Stimulated activated CD4-positive, alpha-beta T cell treated with anti-CD3 and anti-CD28 coated beads, Interleukin-2, amount 100 ng/mL, for 48 hours (primary cell): ENCODE results near the gene ENDOV.
"Not testable (repeated sequence)": the region's sequence is repeated elsewhere in the genome, so short reads cannot be mapped to it uniquely, and the experiment has no call there.

ENCODE experiments used
- DNase-seq, 2 donors: peaks; one replicate each; pipeline ENCODE4 v3.0.0-alpha.2; 2020

Gene ENDOV

GRCh38 chr17:80389011-80389995 lies 25.7 kb upstream of the ENDOV start:
- no peak for DNase-seq

GRCh38 chr17:80393241-80393890 lies 21.6 kb upstream of the ENDOV start:
- DNase-seq = no peak

- DNase-seq = no peak
These were observed 21.0 kb upstream of the ENDOV start for GRCh38 chr17:80393961-80394360.

GRCh38 chr17:80394629-80395216 lies 20.2 kb upstream of the ENDOV start:
- no peak for DNase-seq

GRCh38 chr17:80395402-80396151 lies 19.4 kb upstream of the ENDOV start:
- no peak for DNase-seq

GRCh38 chr17:80396157-80397033 lies 18.6 kb upstream of the ENDOV start:
- no peak for DNase-seq

GRCh38 chr17:80397034-80397387 lies 18.0 kb upstream of the ENDOV start:
- DNase-seq = no peak

GRCh38 chr17:80397686-80398085 lies 17.3 kb upstream of the ENDOV start:
- no peak for DNase-seq

- DNase-seq = not testable (repeated sequence)
These were observed 13.9 kb upstream of the ENDOV start for GRCh38 chr17:80401086-80401485.

- not testable (repeated sequence) for DNase-seq
These were observed 12.9 kb upstream of the ENDOV start for GRCh38 chr17:80402102-80402501.

GRCh38 chr17:80402959-80403358 lies 12.0 kb upstream of the ENDOV start:
- DNase-seq = no peak

GRCh38 chr17:80406146-80406545 lies 8.8 kb upstream of the ENDOV start:
- no peak for DNase-seq

- DNase-seq = not testable (repeated sequence)
These were observed 7.0 kb upstream of the ENDOV start for GRCh38 chr17:80407917-80408316.

GRCh38 chr17:80408872-80409271 lies 6.1 kb upstream of the ENDOV start:
- no peak for DNase-seq

GRCh38 chr17:80409626-80410025 lies 5.3 kb upstream of the ENDOV start:
- no peak for DNase-seq

GRCh38 chr17:80410441-80411087 lies 4.4 kb upstream of the ENDOV start:
- DNase-seq = not testable (repeated sequence)

- DNase-seq = no peak
These were observed 1.0 kb upstream of the ENDOV start for GRCh38 chr17:80413771-80414507.

GRCh38 chr17:80414508-80414802 lies 512 bp upstream of the ENDOV start:
- DNase-seq = no peak

GRCh38 chr17:80415626-80416137 lies 715 bp downstream of the ENDOV start:
- no peak for DNase-seq

- DNase-seq = no peak
These were observed 1.4 kb downstream of the ENDOV start for GRCh38 chr17:80416260-80416939.
